RWPE2 (cell line): ENCODE measurements around the gene BLNK.
"Not testable (repeated sequence)": the region's sequence is repeated elsewhere in the genome, so short reads cannot be mapped to it uniquely, and the experiment has no call there.

Experiments
- ATAC-seq: fragments of 200-7000 bp; cut with Tn5 transposase; 3 replicates; pipeline ENCODE4 v1.9.1; 2021; ENCODE audit warnings: low read depth
- DNase-seq: peaks from one replicate; pipeline ENCODE4 v3.0.0-alpha.2; 2020; ENCODE audit warnings: low spot score
- H3K27ac ChIP-seq: fragments of 450-650 bp; 2 replicates; pipeline ENCODE4 v1.5.1; 2017; ENCODE audit warnings: mild to moderate bottlenecking; ENCODE audit not compliant: poor library complexity, severe bottlenecking
- H3K27me3 ChIP-seq: fragments of 250-450 bp; sonication (Bioruptor Pico); 2 replicates; pipeline ENCODE4 v1.5.1; 2021; ENCODE audit warnings: mild to moderate bottlenecking, moderate library complexity; ENCODE audit not compliant: insufficient read depth, poor library complexity, severe bottlenecking
- H3K36me3 ChIP-seq: fragments of 250-450 bp; sonication (Bioruptor Pico); 2 replicates; pipeline ENCODE4 v1.5.1; 2020; ENCODE audit warnings: low read depth, mild to moderate bottlenecking, moderate library complexity
- H3K4me1 ChIP-seq: fragments of 250-450 bp; sonication (Bioruptor Pico); 2 replicates; pipeline ENCODE4 v1.5.1; 2021; ENCODE audit warnings: mild to moderate bottlenecking, moderate library complexity; ENCODE audit not compliant: insufficient read depth, poor library complexity, severe bottlenecking
- H3K4me3 ChIP-seq: fragments of 250-450 bp; sonication (Bioruptor Pico); 2 replicates; pipeline ENCODE4 v1.5.1; 2021; ENCODE audit warnings: mild to moderate bottlenecking, moderate library complexity; ENCODE audit not compliant: severe bottlenecking
- H3K9me3 ChIP-seq: fragments of 250-450 bp; sonication (Bioruptor Pico); 2 replicates; pipeline ENCODE4 v1.5.1; 2021; ENCODE audit warnings: mild to moderate bottlenecking, moderate library complexity; ENCODE audit not compliant: severe bottlenecking
- CTCF ChIP-seq: fragments of 450-650 bp; IDR thresholded peaks from one replicate; pipeline ENCODE4 v1.5.1; 2017; ENCODE audit warnings: mild to moderate bottlenecking, moderate library complexity; ENCODE audit not compliant: poor library complexity, severe bottlenecking

Gene BLNK

DNA sequence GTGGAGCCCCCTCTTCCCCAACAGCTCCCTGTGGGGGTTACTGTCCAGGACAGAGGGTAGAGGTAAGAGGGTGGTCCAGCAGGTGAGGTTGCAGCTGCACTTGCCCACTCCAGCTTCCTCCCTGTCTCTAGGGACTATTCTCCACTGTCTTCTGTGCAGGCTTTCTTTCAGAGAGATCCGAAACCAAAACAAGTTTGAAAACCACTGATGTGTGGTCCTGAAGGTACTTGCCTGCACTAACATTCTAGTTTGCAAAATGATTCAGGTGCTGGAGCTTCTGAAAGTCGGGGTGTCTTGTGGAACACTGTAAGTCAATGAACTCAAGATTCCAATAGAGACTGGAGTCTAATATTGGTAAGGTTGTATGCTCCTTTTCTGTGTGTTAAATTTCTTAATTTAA is 63.1 kb downstream of the BLNK start:
- Histone ChIP-seq H3K9me3 (no peaks in the 10 kb centered on the region), H3K27me3 (no peaks in the 10 kb centered on the region), H3K27ac (no peak overlapping the region), H3K4me1 (no peaks in the 10 kb centered on the region), H3K36me3 (no peaks in the 10 kb centered on the region), H3K4me3 (no peak overlapping the region)
- DNase-seq (no peak), ATAC-seq (no peak)
- TF ChIP-seq CTCF = no peak

DNA sequence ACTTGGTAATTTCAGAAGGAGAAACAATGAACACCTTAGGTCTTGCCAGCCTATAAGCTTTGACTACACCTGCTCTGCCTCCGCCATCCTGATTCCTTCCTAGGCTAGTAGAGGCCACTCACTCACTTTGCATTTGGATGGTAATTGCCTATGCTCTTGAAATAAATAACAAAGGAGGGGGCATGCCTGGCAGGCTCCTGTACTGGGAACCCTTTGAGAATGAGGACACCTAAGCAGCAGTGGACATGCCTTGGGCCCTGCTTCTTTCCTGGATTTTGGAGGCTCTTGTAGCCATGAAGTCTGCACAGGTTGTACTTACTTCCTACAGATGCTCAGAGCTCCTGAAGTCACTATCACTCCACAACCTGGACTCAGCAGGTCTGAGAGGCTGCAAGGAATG is 65.8 kb downstream of the BLNK start:
- no peaks in the 10 kb centered on the region for H3K4me1 ChIP-seq
- no peak overlapping the region for H3K4me3 ChIP-seq
- H3K27me3 ChIP-seq = no peaks in the 10 kb centered on the region
- no peak overlapping the region for H3K27ac ChIP-seq
- TF ChIP-seq CTCF = no peak
- no peak for DNase-seq
- no peak for ATAC-seq
- H3K36me3 ChIP-seq = no peaks in the 10 kb centered on the region
- no peaks in the 10 kb centered on the region for H3K9me3 ChIP-seq

- no peaks in the 10 kb centered on the region for H3K27me3 ChIP-seq
- H3K4me1 ChIP-seq = no peaks in the 10 kb centered on the region
- H3K36me3 ChIP-seq = no peaks in the 10 kb centered on the region
- H3K4me3 ChIP-seq = no peak overlapping the region
- no peak overlapping the region for H3K27ac ChIP-seq
- no peak for TF ChIP-seq CTCF
- ATAC-seq = no peak
- no peak for DNase-seq
- no peaks in the 10 kb centered on the region for H3K9me3 ChIP-seq
Measured at GRCh38 chr10:96201525-96201924, 69.8 kb downstream of the BLNK start.

DNA sequence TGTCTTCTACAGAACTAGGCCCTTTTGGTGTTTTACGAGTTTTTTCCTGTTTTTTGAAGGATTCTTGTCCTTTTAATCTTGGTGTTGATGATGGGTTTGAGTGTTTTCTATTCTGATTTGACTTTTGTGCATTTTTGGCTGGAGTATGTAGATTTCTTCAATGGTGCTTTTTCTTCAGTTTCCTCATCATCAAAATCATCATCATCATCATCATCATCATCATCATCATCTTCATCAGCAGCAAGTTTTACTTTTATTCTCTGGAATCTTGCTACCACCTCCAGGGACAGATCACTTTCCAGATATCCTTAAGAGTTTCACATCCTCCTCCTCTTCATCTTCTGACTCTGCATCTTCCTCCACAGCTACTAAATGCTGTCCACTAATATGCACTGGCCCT is 81.9 kb downstream of the BLNK start:
- H3K9me3 ChIP-seq, H3K27ac ChIP-seq, DNase-seq, H3K27me3 ChIP-seq, H3K36me3 ChIP-seq, ATAC-seq, H3K4me1 ChIP-seq, H3K4me3 ChIP-seq: not testable (repeated sequence)

DNA sequence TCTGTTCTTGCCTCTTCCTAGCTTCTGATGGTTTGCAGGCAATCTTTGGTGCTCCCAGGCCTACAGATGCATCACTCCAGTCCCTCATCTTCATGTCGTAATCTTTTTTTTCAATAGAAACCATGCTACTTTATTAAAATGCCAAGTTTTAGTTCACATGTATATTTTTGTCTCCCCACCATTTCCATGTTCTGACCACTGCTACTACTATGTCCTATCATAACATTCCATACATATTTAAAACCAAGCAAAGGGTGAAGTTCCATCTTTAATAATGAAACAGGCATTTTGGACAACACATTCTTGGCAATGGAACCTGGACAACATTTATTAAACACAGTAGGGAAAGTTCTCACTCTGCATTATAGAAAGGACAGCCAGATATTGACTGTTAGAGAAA is 82.5 kb downstream of the BLNK start:
- Histone ChIP-seq H3K9me3 (no peaks in the 10 kb centered on the region), H3K4me3 (no peak overlapping the region), H3K27me3 (no peaks in the 10 kb centered on the region), H3K4me1 (no peaks in the 10 kb centered on the region), H3K27ac (no peak overlapping the region), H3K36me3 (no peaks in the 10 kb centered on the region)
- no peak for TF ChIP-seq CTCF
- DNase-seq = no peak
- no peak for ATAC-seq
